GM18499 (cell line): Measurements from ENCODE around the gene RNF44.

Source experiments
- ATAC-seq: cut with Tn5 transposase; IDR thresholded peaks from one replicate; pipeline ENCODE4 v1.9.1; 2021; ENCODE audit warnings: moderate number of reproducible peaks; ENCODE audit not compliant: insufficient read depth, unreplicated experiment

The RNF44 gene

GRCh38 chr5:176536902-176537553, at the start of gene RNF44:
Gene RNF44, minus strand, starts transcription at chr5:176537402. Its CDS starts 4,930 bp downstream, at chr5:176532472.
- peak; percentile 31 for ATAC-seq

- no peak for ATAC-seq
Observed at GRCh38 chr5:176583076-176583475, 45.9 kb upstream of the RNF44 start.

GRCh38 chr5:176581361-176581760, 44.2 kb upstream of the RNF44 start:
- ATAC-seq = no peak

- ATAC-seq = no peak
Observed at GRCh38 chr5:176579323-176579722, 42.1 kb upstream of the RNF44 start.

- ATAC-seq = no peak
Observed at GRCh38 chr5:176578391-176578808, 41.2 kb upstream of the RNF44 start.

GRCh38 chr5:176577312-176578176, 40.3 kb upstream of the RNF44 start:
- ATAC-seq = no peak

- no peak for ATAC-seq
Observed at GRCh38 chr5:176575488-176576422, 38.6 kb upstream of the RNF44 start.

GRCh38 chr5:176575066-176575465, 37.9 kb upstream of the RNF44 start:
- ATAC-seq = no peak

GRCh38 chr5:176574297-176574591, 37.0 kb upstream of the RNF44 start:
- ATAC-seq = no peak

- no peak for ATAC-seq
Observed at GRCh38 chr5:176573564-176574296, 36.5 kb upstream of the RNF44 start.

- no peak for ATAC-seq
Observed at GRCh38 chr5:176570044-176570443, 32.8 kb upstream of the RNF44 start.

- no peak for ATAC-seq
Observed at GRCh38 chr5:176568657-176569056, 31.5 kb upstream of the RNF44 start.

- no peak for ATAC-seq
Observed at GRCh38 chr5:176565760-176566288, 28.6 kb upstream of the RNF44 start.

- no peak for ATAC-seq
Observed at GRCh38 chr5:176564002-176564401, 26.8 kb upstream of the RNF44 start.

GRCh38 chr5:176562189-176562588, 25.0 kb upstream of the RNF44 start:
- no peak for ATAC-seq

GRCh38 chr5:176561259-176561658, 24.1 kb upstream of the RNF44 start:
- no peak for ATAC-seq

GRCh38 chr5:176560364-176560763, 23.2 kb upstream of the RNF44 start:
- no peak for ATAC-seq

GRCh38 chr5:176559683-176560082, 22.5 kb upstream of the RNF44 start:
- no peak for ATAC-seq

GRCh38 chr5:176557846-176558245, 20.6 kb upstream of the RNF44 start:
- no peak for ATAC-seq
